Measurements from ENCODE around the gene ACKR2.

ACKR2 gene, protein sequence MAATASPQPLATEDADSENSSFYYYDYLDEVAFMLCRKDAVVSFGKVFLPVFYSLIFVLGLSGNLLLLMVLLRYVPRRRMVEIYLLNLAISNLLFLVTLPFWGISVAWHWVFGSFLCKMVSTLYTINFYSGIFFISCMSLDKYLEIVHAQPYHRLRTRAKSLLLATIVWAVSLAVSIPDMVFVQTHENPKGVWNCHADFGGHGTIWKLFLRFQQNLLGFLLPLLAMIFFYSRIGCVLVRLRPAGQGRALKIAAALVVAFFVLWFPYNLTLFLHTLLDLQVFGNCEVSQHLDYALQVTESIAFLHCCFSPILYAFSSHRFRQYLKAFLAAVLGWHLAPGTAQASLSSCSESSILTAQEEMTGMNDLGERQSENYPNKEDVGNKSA

GRCh38 chr3:42809202-42809601 is at the start of gene ACKR2:
TSS of gene ACKR2 (plus strand) at chr3:42809445. CDS start at chr3:42864503, 55,058 bp downstream.
- no peak for DNase-seq (ENCODE audit: low spot score)

- DNase-seq (ENCODE audit: low spot score) = no peak
These were observed 47.1 kb upstream of the ACKR2 start for GRCh38 chr3:42762046-42762724.

GRCh38 chr3:42763021-42763420 is 46.2 kb upstream of the ACKR2 start:
- no peak for DNase-seq (ENCODE audit: low spot score)

GRCh38 chr3:42764115-42764514 is 45.1 kb upstream of the ACKR2 start:
- no peak for DNase-seq (ENCODE audit: low spot score)

DNA sequence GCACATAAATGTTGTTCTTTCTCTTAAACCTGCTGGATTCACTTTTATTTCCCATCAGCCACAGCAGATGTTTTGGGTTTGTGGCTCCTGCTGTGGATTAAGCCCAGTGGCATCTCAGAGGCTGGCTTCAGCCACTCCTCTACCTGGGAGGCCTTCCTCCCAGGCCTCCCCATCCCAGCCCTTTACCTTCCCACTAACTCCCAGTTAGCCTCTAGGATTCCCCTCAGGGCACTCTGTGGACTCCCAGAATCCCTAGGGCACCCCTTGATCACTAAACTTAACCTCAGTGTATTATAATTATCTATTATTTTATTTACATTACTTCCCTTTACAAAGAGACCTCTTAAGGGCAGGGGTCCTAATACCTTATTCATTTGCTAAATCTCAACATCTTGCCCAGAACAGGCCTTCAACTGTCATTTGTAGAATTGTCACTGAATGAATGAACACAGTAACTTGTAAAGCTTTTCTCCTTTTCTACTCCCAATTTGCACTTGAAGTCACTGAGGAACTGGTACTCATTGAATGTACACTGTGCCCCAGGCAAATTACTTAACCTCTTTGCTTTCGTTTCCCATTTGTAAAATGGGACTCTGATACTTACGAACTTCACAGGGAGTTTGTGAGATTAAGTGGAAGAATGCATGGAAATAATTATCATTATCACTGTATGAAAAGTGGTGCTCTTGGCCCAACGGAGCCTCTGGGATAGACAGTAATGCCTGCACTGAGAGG is 44.5 kb upstream of the ACKR2 start:
- no peak for DNase-seq (ENCODE audit: low spot score)

GRCh38 chr3:42769477-42770131 is 39.6 kb upstream of the ACKR2 start:
- DNase-seq (ENCODE audit: low spot score) = no peak

- DNase-seq (ENCODE audit: low spot score) = no peak
These were observed 38.0 kb upstream of the ACKR2 start for GRCh38 chr3:42771271-42771670.

GRCh38 chr3:42772670-42773408 is 36.4 kb upstream of the ACKR2 start, which contains the start of gene CCDC13:
TSS of gene CCDC13 (minus strand) at chr3:42773253. CDS start at chr3:42758345, 14,908 bp downstream.
- peak; percentile 87 for DNase-seq (ENCODE audit: low spot score)

DNA sequence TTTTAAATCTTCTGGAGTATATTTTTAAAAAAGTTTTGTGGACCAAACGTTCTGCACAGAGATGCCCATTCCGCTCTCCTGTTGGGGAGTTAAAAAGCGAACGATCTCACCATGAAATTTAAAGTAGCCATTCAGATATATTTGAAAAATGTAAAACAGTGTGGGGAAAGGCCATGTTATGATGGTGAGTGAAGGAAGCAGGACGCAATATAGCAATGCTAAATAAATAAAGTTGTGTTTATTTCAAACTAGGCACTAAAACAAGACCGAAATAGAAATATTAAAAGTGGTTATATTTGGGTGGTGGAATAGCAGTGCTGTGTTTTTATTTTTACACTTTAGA is 35.9 kb upstream of the ACKR2 start:
- DNase-seq (ENCODE audit: low spot score) = no peak

DNA sequence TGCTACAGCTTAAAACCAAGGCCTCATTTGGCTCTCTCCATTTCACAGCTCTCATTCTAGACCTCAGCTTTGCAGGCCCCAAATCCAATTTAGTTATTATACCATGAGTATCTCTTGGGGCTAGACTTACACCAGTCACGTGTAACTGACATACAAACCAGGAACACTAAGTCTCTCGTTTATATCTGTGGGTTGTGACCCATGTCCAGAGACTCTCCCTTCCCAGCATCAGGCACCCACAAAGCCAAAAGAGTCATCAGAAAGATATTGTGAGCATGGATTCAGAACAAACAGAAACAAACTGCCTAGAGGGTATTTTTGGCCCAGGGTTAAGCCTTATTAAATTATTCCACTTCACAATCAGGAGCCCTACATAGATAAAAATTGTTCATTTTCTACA is 30.6 kb upstream of the ACKR2 start:
- DNase-seq (ENCODE audit: low spot score) = no peak

DNA sequence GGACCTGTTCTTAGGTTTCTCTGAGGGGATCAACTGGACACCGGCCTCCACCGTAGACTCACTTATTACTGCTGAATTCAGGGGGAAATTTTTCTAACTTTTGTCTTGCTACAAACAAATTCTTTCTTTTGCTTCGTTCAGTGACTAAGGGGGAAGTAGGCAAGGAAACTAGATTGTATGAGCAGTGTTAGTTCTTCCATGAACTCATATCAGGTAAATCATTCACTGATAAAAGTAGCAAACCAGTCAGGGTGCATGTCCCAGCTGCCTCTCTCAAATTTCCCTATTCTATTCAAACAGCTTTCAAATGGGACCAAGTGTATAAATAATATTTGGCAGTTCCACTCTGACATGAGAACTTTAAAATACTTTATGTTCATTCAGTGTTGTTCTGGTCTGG is 28.8 kb upstream of the ACKR2 start:
- DNase-seq (ENCODE audit: low spot score) = no peak

DNA sequence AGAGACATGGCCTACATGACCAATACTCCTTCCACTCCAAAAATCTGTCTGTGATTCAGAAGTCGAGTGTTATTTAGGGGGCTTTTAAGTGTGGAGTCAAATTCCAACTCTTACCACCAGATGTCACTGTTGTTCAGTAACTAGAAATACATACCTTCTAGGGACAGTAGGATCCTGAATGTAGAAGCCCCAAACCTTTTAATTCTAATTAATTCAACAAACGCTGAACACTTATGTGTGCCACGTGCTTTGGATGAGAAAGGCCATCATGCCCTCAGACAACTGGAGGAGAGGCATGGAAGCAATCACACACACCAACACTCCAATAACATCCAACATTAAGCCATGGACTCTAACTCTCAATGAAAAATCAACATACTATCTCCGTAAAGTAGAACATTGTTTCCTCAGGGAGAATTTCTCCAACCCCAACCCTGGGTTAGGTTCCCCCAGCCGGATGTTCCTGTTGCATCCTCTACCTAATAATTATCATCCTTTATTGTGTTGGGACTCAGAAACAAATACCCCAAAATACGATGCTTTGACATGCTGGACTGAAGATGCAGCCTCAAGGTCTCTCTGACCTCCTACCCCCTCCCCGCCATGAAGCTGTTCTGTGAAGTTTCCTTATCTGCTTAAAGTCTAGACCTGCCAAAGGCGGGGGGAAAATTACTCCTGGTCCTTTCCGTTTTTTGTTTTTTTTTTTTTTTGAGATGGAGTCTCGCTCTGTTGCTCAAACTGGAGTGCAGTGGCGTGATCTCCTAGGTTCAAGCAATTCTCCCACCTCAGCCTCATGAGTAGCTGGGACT is 28.1 kb upstream of the ACKR2 start:
- DNase-seq (ENCODE audit: low spot score) = peak; percentile 77

GRCh38 chr3:42786212-42786611 is 23.0 kb upstream of the ACKR2 start:
- DNase-seq (ENCODE audit: low spot score) = no peak

GRCh38 chr3:42786631-42787030 is 22.6 kb upstream of the ACKR2 start:
- DNase-seq (ENCODE audit: low spot score) = no peak

DNA sequence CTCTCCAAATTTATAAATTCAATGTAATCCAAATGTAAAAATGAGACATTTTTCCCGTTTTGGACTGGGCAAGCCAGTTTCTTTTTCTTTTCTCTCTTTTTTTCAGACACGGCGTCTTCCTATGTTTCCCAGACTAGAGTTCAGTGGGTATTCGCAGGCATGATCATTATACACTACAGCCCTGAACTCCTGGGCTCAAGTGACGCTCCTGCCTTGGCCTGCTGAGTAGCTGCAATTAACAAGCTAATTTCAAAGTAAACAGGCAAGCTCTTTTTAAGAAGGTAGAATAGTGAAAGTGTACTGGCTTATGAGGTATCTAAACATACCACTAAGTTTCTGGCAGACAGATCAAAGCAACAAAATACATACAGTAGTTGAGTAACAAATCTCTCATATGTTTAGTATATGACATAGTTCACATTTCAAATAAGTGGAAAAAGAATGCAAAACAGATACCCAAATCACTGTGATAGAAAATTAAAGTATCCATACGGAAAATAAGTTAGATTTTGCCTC is 18.5 kb upstream of the ACKR2 start:
- DNase-seq (ENCODE audit: low spot score) = no peak

DNA sequence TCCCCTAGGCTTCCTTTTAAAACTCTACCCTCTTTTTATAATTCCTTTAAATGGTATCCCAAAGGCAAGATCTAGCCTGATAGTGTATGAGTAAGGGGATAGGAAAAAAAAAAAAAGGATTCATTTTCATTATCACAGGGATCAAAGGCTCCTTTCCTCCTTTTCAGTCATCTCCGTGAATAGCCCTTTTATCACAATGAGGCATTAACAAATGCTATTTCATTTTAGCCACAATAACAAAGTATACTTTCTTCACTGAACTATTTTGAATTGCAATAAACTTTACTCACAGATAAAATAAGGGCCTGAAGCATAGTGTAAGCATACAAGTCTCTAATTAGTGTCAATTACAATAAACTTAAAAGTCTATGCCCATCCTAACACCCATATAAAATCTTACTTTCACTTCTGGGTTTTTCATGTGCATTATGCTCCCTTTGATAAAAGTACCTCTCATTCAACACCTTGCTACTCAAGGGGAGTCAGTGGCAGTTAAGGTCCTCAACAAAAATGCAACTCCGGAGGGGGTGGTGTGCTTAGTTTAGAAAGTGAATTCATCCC is 13.5 kb upstream of the ACKR2 start:
- DNase-seq (ENCODE audit: low spot score) = no peak

- no peak for DNase-seq (ENCODE audit: low spot score)
These were observed 12.8 kb upstream of the ACKR2 start for GRCh38 chr3:42796332-42796885.

DNA sequence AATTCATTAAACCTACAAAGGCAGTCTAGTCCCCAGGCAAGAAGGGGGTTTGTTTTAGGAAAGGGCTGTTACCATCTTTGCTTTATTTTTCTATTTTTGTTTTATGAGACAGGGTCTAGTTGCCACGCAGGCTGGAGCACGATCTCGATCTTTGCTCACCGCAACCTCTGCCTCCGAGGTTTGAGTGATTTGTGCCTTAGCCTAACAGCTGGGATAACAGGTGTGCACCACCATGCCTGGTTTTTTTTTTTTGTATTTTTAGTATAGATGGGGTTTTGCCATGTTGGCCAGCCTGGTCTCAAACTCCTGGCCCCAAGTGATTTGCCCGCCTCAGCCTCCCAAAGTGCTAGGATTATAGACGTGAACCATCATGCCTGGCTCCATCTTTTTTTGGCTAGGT is 9.9 kb upstream of the ACKR2 start:
- DNase-seq (ENCODE audit: low spot score) = no peak

- DNase-seq (ENCODE audit: low spot score) = no peak
These were observed 9.0 kb upstream of the ACKR2 start for GRCh38 chr3:42800251-42800650.

- no peak for DNase-seq (ENCODE audit: low spot score)
These were observed 8.1 kb upstream of the ACKR2 start for GRCh38 chr3:42801048-42801620.

All from CD4-positive, alpha-beta T cell treated with Interleukin-2 at 100 ng/mL for 4 hours (primary cell).